SIG-M5 (cell line): ENCODE measurements around the gene C2CD4B.

Experiments
- DNase-seq: peaks from one replicate; lab custom pipeline; 2025; lab: John Stamatoyannopoulos, UW

C2CD4B gene

GRCh38 chr15:62119227-62119864 lies 45.7 kb downstream of the C2CD4B start:
- DNase-seq: no peak

GRCh38 chr15:62118520-62119226 lies 46.4 kb downstream of the C2CD4B start:
- no peak for DNase-seq

- DNase-seq: no peak
Observed at GRCh38 chr15:62115847-62116246, 49.2 kb downstream of the C2CD4B start.
